Activated naive CD8-positive, alpha-beta T cell treated with anti-CD3 and anti-CD28 coated beads, Interleukin-2, amount 10 ng/mL, durations not matched to agents 7 days and 5 days (primary cell): ENCODE results near the gene KIF13A. TPM values are rescaled to one million over a fixed set of nuclear protein-coding genes. Genes with fewer than 3 reads are reported as not detected.
"Not testable (repeated sequence)": the region's sequence is repeated elsewhere in the genome, so short reads cannot be mapped to it uniquely, and the experiment has no call there.

Experiments
- ATAC-seq: fragments of 150-1000 bp; cut with Tn5 transposase; one replicate; pipeline ENCODE4 v1.10.0; 2021; ENCODE audit warnings: low read depth, moderate library complexity
- POLR2A ChIA-PET: fragments of 350-600 bp; sonication (Branson Sonifier 250); formaldehyde crosslinking; loops from one replicate; lab custom pipeline; 2021; ENCODE audit warnings: antibody characterized with exemption; lab: Charles Lee
- DNase-seq: peaks from one replicate; pipeline ENCODE4 v3.0.0; 2021
- H3K27ac Mint-ChIP-seq: one replicate; pipeline ENCODE4 v1.8.0; 2022; ENCODE audit warnings: mild to moderate bottlenecking, mixed read lengths
- H3K27me3 Mint-ChIP-seq: one replicate; pipeline ENCODE4 v1.8.0; 2022; ENCODE audit warnings: mild to moderate bottlenecking, moderate library complexity, mixed read lengths
- H3K36me3 Mint-ChIP-seq: one replicate; pipeline ENCODE4 v1.8.0; 2021; ENCODE audit warnings: mild to moderate bottlenecking, mixed read lengths
- H3K4me1 Mint-ChIP-seq: one replicate; pipeline ENCODE4 v1.8.0; 2021; ENCODE audit warnings: mixed read lengths
- H3K4me3 Mint-ChIP-seq: one replicate; pipeline ENCODE4 v1.8.0; 2022; ENCODE audit warnings: mild to moderate bottlenecking, moderate library complexity, mixed read lengths
- H3K9me3 Mint-ChIP-seq: one replicate; pipeline ENCODE4 v1.8.0; 2021; ENCODE audit warnings: mixed read lengths
- total RNA-seq, 2 experiments: library from RNA; stranded (reverse); gene quantifications; one replicate each; pipeline ENCODE4 v1.2.3, GENCODE V29; 2021

Gene KIF13A
- total RNA-seq, 2 experiments from 2014 or later = 0.30 to 0.54 TPM

DNA sequence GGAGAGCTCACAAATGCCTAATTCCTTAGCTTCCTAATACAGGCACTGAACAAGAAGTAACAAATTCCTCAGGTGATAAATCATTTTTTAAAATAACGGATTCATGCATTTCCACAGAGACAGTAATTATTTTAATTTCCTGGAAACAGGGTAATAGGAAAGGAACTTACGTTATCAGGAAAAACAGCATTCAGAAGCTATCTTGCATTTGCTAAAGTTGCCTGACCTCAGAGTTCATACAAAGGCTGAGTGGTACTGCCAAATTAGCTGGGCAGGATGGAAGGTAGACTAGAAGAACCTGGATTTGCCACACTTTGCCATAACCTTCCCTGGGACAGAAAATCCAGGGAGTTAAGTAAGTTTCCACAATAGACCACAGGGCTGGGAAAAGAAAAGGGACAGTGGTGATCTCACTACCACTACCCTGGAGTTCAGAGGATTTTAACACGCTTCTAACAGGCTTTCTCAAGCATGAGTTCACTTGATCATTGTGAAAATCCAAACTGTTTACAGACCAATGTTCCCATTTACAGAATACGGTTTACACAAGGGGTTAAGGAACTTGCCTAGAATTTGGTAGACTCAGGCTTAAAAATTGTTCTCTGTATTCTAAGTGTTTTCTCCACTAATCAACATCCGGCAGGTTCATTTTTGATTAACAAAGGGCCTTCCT lies 57.0 kb downstream of the KIF13A start:
- ATAC-seq = no peak
- no peak for DNase-seq
- H3K36me3 Mint-ChIP-seq = no peaks in the 10 kb centered on the region
- H3K27ac Mint-ChIP-seq = no peak overlapping the region
- H3K4me1 Mint-ChIP-seq = no peaks in the 10 kb centered on the region
- no peaks in the 10 kb centered on the region for H3K9me3 Mint-ChIP-seq
- H3K4me3 Mint-ChIP-seq = no peak overlapping the region
- POLR2A ChIA-PET = no interaction called here
- H3K27me3 Mint-ChIP-seq = peaks cover 34% of the 10 kb centered on the region

DNA sequence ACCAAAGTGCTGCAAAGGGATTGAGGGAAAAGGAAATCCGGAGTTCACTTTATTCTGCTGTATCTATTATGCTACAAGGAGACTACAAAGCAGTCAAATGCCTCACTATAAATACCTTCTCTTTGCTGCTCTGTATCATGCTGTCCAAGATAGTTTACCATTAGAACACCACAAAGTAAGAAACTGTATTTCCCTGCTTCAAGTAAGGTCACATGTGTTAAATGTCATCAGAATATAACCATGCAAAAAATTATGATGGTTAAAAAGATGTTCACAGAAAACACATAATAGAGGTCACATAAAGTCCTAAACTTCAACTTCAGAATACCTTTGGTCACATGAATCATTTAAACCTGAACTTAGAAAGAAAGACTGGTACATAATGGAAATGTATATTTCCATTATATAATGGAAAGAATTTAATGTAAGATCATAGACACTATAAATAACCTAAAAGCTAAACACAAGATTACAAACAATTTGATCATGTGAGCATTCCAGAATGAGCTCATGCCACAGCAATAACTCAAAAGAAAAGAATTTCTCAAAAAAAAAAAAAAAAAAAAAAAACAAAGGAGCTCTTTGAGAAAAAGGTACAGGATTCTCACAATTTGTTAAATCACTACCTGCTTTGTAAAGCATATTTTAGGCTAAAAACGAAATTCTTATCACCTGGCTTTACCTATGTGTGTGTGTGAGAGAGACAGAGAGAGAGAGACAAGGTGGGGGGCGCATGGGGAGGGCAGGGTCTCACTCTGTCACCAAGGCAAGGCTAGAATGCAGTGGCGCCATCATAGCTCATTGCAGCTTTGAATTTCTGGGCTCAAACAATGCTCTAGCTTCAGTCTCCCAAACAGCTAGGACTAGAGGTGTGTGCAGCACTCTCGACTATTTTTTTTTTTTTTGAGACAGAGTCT lies 58.7 kb downstream of the KIF13A start:
- no peak for DNase-seq
- no peak overlapping the region for H3K4me3 Mint-ChIP-seq
- no peaks in the 10 kb centered on the region for H3K36me3 Mint-ChIP-seq
- peaks cover 38% of the 10 kb centered on the region for H3K27me3 Mint-ChIP-seq
- H3K4me1 Mint-ChIP-seq = no peaks in the 10 kb centered on the region
- H3K27ac Mint-ChIP-seq = no peak overlapping the region
- POLR2A ChIA-PET = no interaction called here
- ATAC-seq = no peak
- H3K9me3 Mint-ChIP-seq = no peaks in the 10 kb centered on the region

DNA sequence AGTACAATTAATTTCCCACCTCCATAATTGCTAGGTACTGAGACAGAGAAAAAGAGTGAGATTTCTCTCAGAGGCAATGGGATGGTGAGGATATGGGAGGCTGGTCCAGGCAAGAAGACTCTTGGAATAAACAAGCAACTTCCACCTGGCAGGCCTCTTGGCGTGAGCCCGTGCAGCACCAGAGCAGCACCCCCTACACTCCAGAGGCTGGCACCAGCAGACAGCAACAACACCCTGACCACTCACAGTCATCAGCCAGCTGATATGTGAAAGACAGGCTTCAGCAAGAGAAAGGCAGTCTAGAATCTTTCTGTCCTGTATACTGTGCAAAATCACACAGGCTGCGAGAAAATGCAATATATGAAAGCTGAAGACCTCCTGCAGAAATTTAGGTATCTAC lies 59.7 kb downstream of the KIF13A start:
- no peak for DNase-seq
- H3K27ac Mint-ChIP-seq = no peak overlapping the region
- no peaks in the 10 kb centered on the region for H3K36me3 Mint-ChIP-seq
- peaks cover 38% of the 10 kb centered on the region for H3K27me3 Mint-ChIP-seq
- H3K4me3 Mint-ChIP-seq = no peak overlapping the region
- ATAC-seq = no peak
- no peaks in the 10 kb centered on the region for H3K4me1 Mint-ChIP-seq
- H3K9me3 Mint-ChIP-seq = no peaks in the 10 kb centered on the region
- POLR2A ChIA-PET = no interaction called here

DNA sequence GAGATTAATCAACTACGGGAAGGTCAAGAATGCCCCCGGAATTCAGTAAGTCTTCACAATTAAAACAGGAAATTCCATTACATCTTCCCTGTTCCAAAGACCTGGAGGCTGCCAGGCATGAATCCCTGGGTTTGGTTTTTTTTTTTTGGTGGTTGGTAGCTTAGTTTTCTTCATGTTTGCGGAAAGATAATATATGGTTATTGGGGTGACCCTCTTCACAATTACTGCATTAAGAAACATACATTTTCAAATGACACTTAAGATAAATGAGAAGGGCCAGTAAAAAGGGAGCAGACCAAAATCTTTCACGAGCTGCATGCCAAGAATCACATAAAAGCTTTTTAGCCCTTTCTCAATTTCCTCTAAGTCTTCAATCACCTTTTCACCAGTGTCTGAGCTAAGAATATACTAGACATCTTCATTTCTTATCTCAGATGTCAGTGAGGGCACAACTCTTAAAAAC lies 64.0 kb downstream of the KIF13A start:
- Mint-ChIP-seq H3K4me3 (no peak overlapping the region), H3K4me1 (no peaks in the 10 kb centered on the region)
- POLR2A ChIA-PET = no interaction called here

DNA sequence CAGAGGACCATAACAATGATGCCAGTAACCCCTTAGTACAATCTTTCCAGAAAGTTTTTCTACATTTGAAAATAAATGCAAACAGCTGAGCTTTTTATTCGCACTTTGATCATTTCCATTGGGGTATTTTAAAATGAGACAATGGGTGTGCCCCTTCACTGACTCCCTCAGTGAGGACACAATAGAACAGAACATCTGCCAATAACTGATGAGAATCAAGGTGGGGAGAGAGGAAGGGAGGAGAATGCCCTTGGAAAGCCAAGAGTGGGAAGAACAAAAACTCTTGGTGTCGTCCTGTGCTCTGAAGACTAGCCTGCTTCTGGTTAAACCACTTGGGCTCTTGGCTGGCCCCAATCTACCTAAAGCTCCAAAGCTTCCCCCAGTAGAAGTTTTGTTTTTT lies 66.0 kb downstream of the KIF13A start:
- no peak overlapping the region for H3K27ac Mint-ChIP-seq
- H3K4me3 Mint-ChIP-seq = no peak overlapping the region
- ATAC-seq (no peak), DNase-seq (no peak)
- H3K27me3 Mint-ChIP-seq = peaks cover 27% of the 10 kb centered on the region
- H3K36me3 Mint-ChIP-seq = no peaks in the 10 kb centered on the region
- no peaks in the 10 kb centered on the region for H3K4me1 Mint-ChIP-seq
- POLR2A ChIA-PET = no interaction called here
- H3K9me3 Mint-ChIP-seq = no peaks in the 10 kb centered on the region

More for the DNA sequence above, 64.0 kb downstream of the KIF13A start:
- Mint-ChIP-seq H3K27ac (no peak overlapping the region), H3K36me3 (no peaks in the 10 kb centered on the region), H3K27me3 (peaks cover 25% of the 10 kb centered on the region), H3K9me3 (no peaks in the 10 kb centered on the region)
- ATAC-seq (no peak), DNase-seq (no peak)

DNA sequence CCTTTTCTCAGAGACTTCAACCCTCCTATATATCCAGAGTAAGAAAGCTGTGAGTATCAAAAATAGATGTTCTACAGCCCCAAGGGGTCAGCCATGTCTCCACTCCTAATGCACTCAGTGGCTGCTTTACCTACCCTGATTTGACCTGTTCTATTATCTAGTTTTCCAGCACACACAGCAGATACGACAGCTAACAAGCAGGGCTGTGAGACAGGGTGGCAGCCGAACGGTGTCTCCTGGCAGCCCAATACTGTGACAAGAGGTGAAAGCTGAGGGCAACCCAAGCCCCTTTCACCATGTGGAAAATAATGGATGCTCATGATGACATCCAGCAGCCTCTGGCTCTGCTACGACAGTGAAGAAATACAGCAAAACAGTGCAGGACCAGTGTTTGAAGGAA lies 67.9 kb downstream of the KIF13A start:
- POLR2A ChIA-PET = no interaction called here
- Mint-ChIP-seq H3K4me1 (no peaks in the 10 kb centered on the region), H3K4me3 (no peak overlapping the region), H3K27ac (no peak overlapping the region), H3K9me3 (no peaks in the 10 kb centered on the region), H3K27me3 (peaks cover 23% of the 10 kb centered on the region), H3K36me3 (no peaks in the 10 kb centered on the region)
- no peak for DNase-seq
- no peak for ATAC-seq

DNA sequence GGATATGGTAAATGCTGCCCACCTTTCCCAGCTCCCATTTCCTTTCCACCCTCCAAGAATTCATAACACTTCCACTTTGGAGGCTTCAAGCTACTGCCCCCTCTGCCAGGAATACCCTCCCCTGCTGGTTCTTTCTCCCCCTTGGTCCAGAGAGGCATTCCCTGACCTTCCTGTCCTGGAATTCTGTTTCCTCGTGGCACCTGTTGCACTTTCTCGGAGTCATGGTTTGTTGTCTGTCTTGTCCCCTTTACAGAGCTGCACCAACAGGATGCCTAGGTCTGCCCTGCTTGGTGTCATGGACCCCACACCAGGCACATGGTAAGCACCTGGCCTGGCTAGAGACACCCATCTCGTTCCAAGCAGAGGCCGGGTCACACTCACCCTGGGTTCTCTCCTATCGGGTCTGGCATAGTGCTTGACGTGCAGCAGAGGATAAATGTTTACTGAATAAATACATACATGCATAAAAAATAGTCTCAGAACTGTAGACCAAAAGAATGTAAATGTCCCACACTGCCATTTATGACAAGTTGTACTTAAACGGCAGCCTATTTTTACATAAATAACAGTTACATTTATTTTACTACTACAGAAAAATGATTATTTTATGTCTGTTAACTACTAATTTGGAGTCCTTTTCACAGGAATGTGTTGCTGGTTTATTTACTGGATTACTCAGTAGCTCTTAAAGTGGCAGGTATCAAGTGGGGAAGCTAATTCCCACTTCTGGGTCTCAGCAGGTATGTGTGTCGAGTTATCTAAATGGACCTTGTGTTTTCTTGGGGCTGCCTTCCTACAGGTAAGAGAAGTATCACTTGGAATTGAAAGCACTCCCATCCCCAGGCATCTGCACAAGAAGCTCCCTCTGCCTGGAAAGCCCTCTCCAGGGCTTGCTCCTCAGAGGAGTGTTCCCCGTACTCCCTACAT lies 69.3 kb downstream of the KIF13A start:
- Mint-ChIP-seq H3K4me3 (no peak overlapping the region), H3K27me3 (peaks cover 18% of the 10 kb centered on the region), H3K9me3 (no peaks in the 10 kb centered on the region), H3K27ac (no peak overlapping the region), H3K36me3 (no peaks in the 10 kb centered on the region), H3K4me1 (no peaks in the 10 kb centered on the region)
- ATAC-seq (no peak), DNase-seq (no peak)
- POLR2A ChIA-PET = no interaction called here

DNA sequence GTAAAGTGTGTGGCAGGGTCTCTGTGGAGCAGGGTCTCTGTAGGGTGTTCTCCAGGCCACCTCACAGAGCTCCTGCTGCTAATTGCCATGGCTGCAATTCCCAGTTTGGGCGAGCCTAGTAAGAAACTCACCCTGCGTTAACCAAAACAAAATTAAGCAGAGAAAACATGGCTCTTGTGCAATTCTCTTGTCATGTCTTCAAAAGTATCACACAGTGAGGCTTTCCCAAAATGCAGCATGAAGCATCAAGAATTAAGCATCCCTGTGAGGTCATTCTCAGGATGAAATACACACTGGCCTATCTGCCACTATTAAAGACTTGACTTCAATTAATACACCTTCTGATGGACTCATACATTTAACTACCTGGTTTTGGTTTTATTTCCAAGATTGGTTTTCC lies 72.8 kb downstream of the KIF13A start:
- Mint-ChIP-seq H3K4me3 (no peak overlapping the region), H3K9me3 (peaks cover 2% of the 10 kb centered on the region), H3K4me1 (peaks cover 7% of the 10 kb centered on the region), H3K27me3 (peaks cover 18% of the 10 kb centered on the region), H3K27ac (no peak overlapping the region), H3K36me3 (peaks cover under 1% of the 10 kb centered on the region)
- DNase-seq (no peak), ATAC-seq (no peak)
- POLR2A ChIA-PET = no interaction called here

DNA sequence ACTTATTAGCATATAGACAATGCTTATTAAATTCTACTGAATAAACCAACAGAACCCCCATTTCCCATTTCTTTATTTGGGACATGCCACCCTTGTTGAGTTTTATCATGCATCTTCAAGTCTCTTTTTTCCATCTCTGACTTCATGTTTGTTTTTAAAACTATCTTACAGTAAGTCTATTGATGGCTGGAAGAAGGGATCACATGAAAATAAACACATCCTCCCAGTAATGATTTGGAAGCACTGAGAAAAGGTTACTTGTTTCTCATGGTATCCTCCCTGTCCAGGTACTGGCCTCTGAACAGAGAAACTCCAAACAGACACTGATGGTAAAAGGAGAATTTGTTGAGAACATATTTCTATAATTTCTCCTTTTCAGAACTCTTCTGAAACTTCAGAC lies 74.9 kb downstream of the KIF13A start:
- peaks cover 11% of the 10 kb centered on the region for H3K36me3 Mint-ChIP-seq
- no peak for DNase-seq
- ATAC-seq = no peak

DNA sequence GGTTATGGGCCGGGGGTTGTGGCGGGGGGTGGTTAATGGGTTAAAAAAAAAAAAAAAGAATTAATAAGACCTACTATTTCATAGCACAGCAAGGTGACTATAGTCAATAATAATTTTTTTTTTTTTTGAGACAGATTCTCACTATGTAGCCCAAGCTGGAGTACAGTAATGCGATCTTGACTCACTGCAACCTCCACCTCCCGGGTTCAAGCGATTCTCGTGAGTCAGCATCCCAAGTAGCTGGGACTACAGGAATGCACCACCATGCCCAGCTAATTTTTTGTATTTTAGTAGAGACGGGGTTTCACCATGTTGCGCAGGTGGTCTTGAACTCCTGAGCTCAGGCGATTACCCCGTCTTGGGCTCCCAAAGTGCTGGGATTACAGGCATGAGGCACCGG lies 75.8 kb downstream of the KIF13A start:
- POLR2A ChIA-PET = not testable (repeated sequence)

More for the DNA sequence above, 74.9 kb downstream of the KIF13A start:
- H3K4me3 Mint-ChIP-seq = no peak overlapping the region
- peaks cover 18% of the 10 kb centered on the region for H3K4me1 Mint-ChIP-seq
- POLR2A ChIA-PET = no interaction called here
- H3K9me3 Mint-ChIP-seq = peaks cover 7% of the 10 kb centered on the region
- no peak overlapping the region for H3K27ac Mint-ChIP-seq
- peaks cover 18% of the 10 kb centered on the region for H3K27me3 Mint-ChIP-seq

DNA sequence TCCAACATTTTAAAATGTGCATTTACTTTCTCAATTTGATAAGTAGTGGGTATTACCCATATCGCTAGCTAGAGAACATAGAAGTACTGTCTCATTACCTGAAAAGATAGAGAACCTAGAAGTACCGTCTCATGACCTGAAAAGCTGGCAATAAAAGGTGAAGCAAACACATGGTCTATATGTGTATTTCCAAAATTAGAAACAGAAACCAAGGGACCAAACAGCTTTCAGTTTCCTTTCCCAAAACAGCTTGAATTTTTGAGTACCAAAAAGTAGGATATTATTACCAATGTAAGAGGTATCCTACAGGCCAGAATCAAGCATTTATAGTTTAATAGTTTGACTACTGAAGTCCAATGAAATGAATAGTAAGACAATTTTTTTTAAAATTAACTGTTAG lies 77.2 kb downstream of the KIF13A start:
- H3K4me3 Mint-ChIP-seq = peak overlapping the region; percentile 10
- H3K36me3 Mint-ChIP-seq = peaks cover 15% of the 10 kb centered on the region
- DNase-seq (no peak), ATAC-seq (peak; percentile 52)
- H3K9me3 Mint-ChIP-seq = peaks cover 11% of the 10 kb centered on the region
- POLR2A ChIA-PET = no interaction called here
- H3K27me3 Mint-ChIP-seq = peaks cover 16% of the 10 kb centered on the region
- no peak overlapping the region for H3K27ac Mint-ChIP-seq
- H3K4me1 Mint-ChIP-seq = peaks cover 24% of the 10 kb centered on the region

More for the DNA sequence above, 75.8 kb downstream of the KIF13A start:
- H3K27ac Mint-ChIP-seq, ATAC-seq, H3K9me3 Mint-ChIP-seq, DNase-seq, H3K4me3 Mint-ChIP-seq: not testable (repeated sequence)
- H3K4me1 Mint-ChIP-seq = peaks cover 23% of the 10 kb centered on the region
- H3K27me3 Mint-ChIP-seq = peaks cover 16% of the 10 kb centered on the region
- H3K36me3 Mint-ChIP-seq = peaks cover 14% of the 10 kb centered on the region

DNA sequence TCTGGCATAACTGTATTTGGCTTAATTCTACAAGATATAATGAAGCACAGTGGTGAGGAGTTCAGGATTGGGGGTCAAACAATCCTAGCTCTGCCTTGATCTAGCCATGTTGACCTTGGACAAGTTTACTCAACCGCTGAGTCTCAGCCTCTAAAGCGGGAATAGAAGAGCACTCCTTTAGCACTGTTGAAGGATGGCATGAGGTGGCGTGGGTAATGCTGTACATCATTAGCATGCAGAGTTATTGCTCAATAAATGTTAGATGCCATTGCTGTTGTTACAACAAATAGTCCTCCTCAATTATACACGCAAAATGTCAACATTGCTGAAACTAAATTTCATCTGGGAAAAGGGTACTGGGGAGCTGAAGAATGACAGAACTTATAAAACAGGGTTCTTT lies 78.6 kb downstream of the KIF13A start:
- H3K27ac Mint-ChIP-seq = peak overlapping the region; percentile 5
- POLR2A ChIA-PET = no interaction called here
- ATAC-seq = no peak

More for the DNA sequence above, 78.6 kb downstream of the KIF13A start:
- H3K36me3 Mint-ChIP-seq = peaks cover 15% of the 10 kb centered on the region
- peaks cover 11% of the 10 kb centered on the region for H3K9me3 Mint-ChIP-seq
- H3K27me3 Mint-ChIP-seq = peaks cover 16% of the 10 kb centered on the region
- H3K4me1 Mint-ChIP-seq = peaks cover 24% of the 10 kb centered on the region
- no peak overlapping the region for H3K4me3 Mint-ChIP-seq
- DNase-seq = no peak
